HG03060 (cell line): ENCODE results near the gene CCDC112.
"Not testable (repeated sequence)": the region's sequence is repeated elsewhere in the genome, so short reads cannot be mapped to it uniquely, and the experiment has no call there.

Experiments
- ATAC-seq: cut with Tn5 transposase; IDR thresholded peaks from one replicate; pipeline ENCODE4 v1.9.1; 2021; ENCODE audit warnings: low read depth, moderate number of reproducible peaks; ENCODE audit not compliant: unreplicated experiment

CCDC112 gene

GRCh38 chr5:115264786-115265185, 31.7 kb downstream of the CCDC112 start:
- no peak for ATAC-seq

GRCh38 chr5:115263078-115263380, 33.4 kb downstream of the CCDC112 start:
- no peak for ATAC-seq

GRCh38 chr5:115262321-115263077, 34.0 kb downstream of the CCDC112 start, which contains the start of gene PGGT1B:
Gene PGGT1B, minus strand, starts transcription at chr5:115262877. Its CDS starts 26 bp downstream, at chr5:115262851.
- peak; percentile 72 for ATAC-seq

- ATAC-seq: peak; percentile 32
Measured at GRCh38 chr5:115262011-115262320, 34.5 kb downstream of the CCDC112 start.

GRCh38 chr5:115260248-115260647, 36.2 kb downstream of the CCDC112 start:
- no peak for ATAC-seq

GRCh38 chr5:115257981-115258380, 38.5 kb downstream of the CCDC112 start:
- no peak for ATAC-seq

- ATAC-seq: not testable (repeated sequence)
Measured at GRCh38 chr5:115249379-115249778, 47.1 kb downstream of the CCDC112 start.

GRCh38 chr5:115246361-115246991, 50.0 kb downstream of the CCDC112 start:
- ATAC-seq: peak; percentile 50

GRCh38 chr5:115243412-115243811, 53.0 kb downstream of the CCDC112 start:
- ATAC-seq: peak; percentile 80

- ATAC-seq: no peak
Measured at GRCh38 chr5:115241881-115242642, 54.4 kb downstream of the CCDC112 start.

- ATAC-seq: no peak
Measured at GRCh38 chr5:115237066-115237465, 59.4 kb downstream of the CCDC112 start.

GRCh38 chr5:115236599-115236998, 59.9 kb downstream of the CCDC112 start:
- no peak for ATAC-seq

- ATAC-seq: no peak
Measured at GRCh38 chr5:115231598-115231997, 64.9 kb downstream of the CCDC112 start.

- no peak for ATAC-seq
Measured at GRCh38 chr5:115229606-115230005, 66.8 kb downstream of the CCDC112 start.

- ATAC-seq: no peak
Measured at GRCh38 chr5:115227281-115227680, 69.2 kb downstream of the CCDC112 start.
